Neural progenitor cell (in vitro differentiated cells): Measurements from ENCODE around the gene VSTM5. TPM values are rescaled to one million over a fixed set of nuclear protein-coding genes. Genes with fewer than 3 reads are reported as not detected.

Source experiments
- DNase-seq: peaks from one replicate; pipeline ENCODE4 v3.0.0-alpha.2; 2016; ENCODE audit warnings: low spot score
- H2AFZ ChIP-seq: fragments of 200-600 bp; sonication (generic); replicated peaks from 2 replicates; pipeline ENCODE4 v1.6.1; 2016; ENCODE audit warnings: antibody characterized with exemption
- H3F3A ChIP-seq: fragments of 200-600 bp; sonication (generic); 2 replicates; pipeline ENCODE4 v1.6.1; 2016; ENCODE audit warnings: antibody characterized with exemption, low read depth
- H3K27ac ChIP-seq: fragments of 200-600 bp; sonication (generic); 2 replicates; pipeline ENCODE4 v1.5.1; 2016; ENCODE audit warnings: mild to moderate bottlenecking
- H3K27me3 ChIP-seq: fragments of 200-600 bp; sonication (generic); 2 replicates; pipeline ENCODE4 v1.6.1; 2016; ENCODE audit warnings: mild to moderate bottlenecking, moderate library complexity
- H3K36me3 ChIP-seq: fragments of 200-600 bp; sonication (generic); 2 replicates; pipeline ENCODE4 v1.5.1; 2016
- H3K4me1 ChIP-seq: fragments of 200-600 bp; sonication (generic); 2 replicates; pipeline ENCODE4 v1.6.1; 2016; ENCODE audit warnings: mixed run types
- H3K4me2 ChIP-seq: fragments of 200-600 bp; sonication (generic); 2 replicates; pipeline ENCODE4 v1.6.1; 2016
- H3K4me3 ChIP-seq: fragments of 200-600 bp; sonication (generic); 2 replicates; pipeline ENCODE4 v1.5.1; 2016
- H3K79me2 ChIP-seq: fragments of 200-600 bp; sonication (generic); 2 replicates; pipeline ENCODE4 v1.6.1; 2016; ENCODE audit warnings: low read depth
- H3K9ac ChIP-seq: fragments of 200-600 bp; sonication (generic); 2 replicates; pipeline ENCODE4 v1.6.1; 2016
- H3K9me3 ChIP-seq: fragments of 200-600 bp; sonication (generic); 2 replicates; pipeline ENCODE4 v1.5.1; 2016; ENCODE audit warnings: low read depth
- H4K20me1 ChIP-seq: fragments of 200-600 bp; sonication (generic); 2 replicates; pipeline ENCODE4 v1.6.1; 2016; ENCODE audit warnings: low read depth
- H3K27ac Mint-ChIP-seq: 3 replicates; pipeline ENCODE4 v1.8.0; 2021; ENCODE audit warnings: mixed read lengths
- H3K27me3 Mint-ChIP-seq: 2 replicates; pipeline ENCODE4 v1.8.0; 2022; ENCODE audit warnings: low read depth, mild to moderate bottlenecking, inconsistent platforms, moderate library complexity, mixed read lengths; ENCODE audit not compliant: insufficient read depth
- H3K36me3 Mint-ChIP-seq: 3 replicates; pipeline ENCODE4 v1.8.0; 2021; ENCODE audit warnings: mixed read lengths
- H3K4me1 Mint-ChIP-seq: 3 replicates; pipeline ENCODE4 v1.8.0; 2021; ENCODE audit warnings: mixed read lengths
- H3K4me3 Mint-ChIP-seq: 3 replicates; pipeline ENCODE4 v1.8.0; 2021; ENCODE audit warnings: mild to moderate bottlenecking, moderate library complexity, mixed read lengths
- H3K9me3 Mint-ChIP-seq: 3 replicates; pipeline ENCODE4 v1.8.0; 2020; ENCODE audit warnings: mixed read lengths
- CTCF ChIP-seq: fragments of 200-600 bp; sonication (generic); IDR thresholded peaks from 2 replicates; pipeline ENCODE4 v1.5.1; 2017; ENCODE audit warnings: antibody characterized with exemption, mild to moderate bottlenecking
- EZH2 ChIP-seq: fragments of 200-600 bp; sonication (generic); IDR thresholded peaks from 2 replicates; pipeline ENCODE4 v1.6.1; 2017; ENCODE audit warnings: antibody characterized with exemption, mild to moderate bottlenecking, moderate library complexity
- EZH2phosphoT487 ChIP-seq: fragments of 200-600 bp; sonication (generic); IDR thresholded peaks from 2 replicates; pipeline ENCODE4 v1.6.1; 2017; ENCODE audit warnings: antibody characterized with exemption
- total RNA-seq: library from RNA; depleted of rRNA; stranded (reverse); fragments of >200 nt; gene quantifications from 2 replicates; pipeline ENCODE4 v1.2.3, GENCODE V29; 2015; ENCODE audit warnings: low replicate concordance

Gene VSTM5
- total RNA-seq, 1 donor from 2014 or later = 0.37 TPM

GRCh38 chr11:93858121-93858775 is 7.8 kb upstream of the VSTM5 start:
- Histone ChIP-seq H3K79me2 (no peaks in the 10 kb centered on the region), H2AFZ (no peak overlapping the region), H3K27me3 (no peaks in the 10 kb centered on the region), H3K4me1 (no peaks in the 10 kb centered on the region), H3K9ac (no peak overlapping the region), H3K9me3 (no peaks in the 10 kb centered on the region), H3K4me3 (no peak overlapping the region), H3K4me2 (no peak overlapping the region), H3K27ac (no peak overlapping the region), H3F3A (no peaks in the 10 kb centered on the region), H3K36me3 (no peaks in the 10 kb centered on the region), H4K20me1 (no peaks in the 10 kb centered on the region)
- peaks cover 2% of the 10 kb centered on the region for H3K27me3 Mint-ChIP-seq
- H3K4me3 Mint-ChIP-seq = no peak overlapping the region
- no peak for DNase-seq
- H3K9me3 Mint-ChIP-seq = no peaks in the 10 kb centered on the region
- TF ChIP-seq EZH2phosphoT487 (no peak), CTCF (no peak), EZH2 (no peak)
- H3K4me1 Mint-ChIP-seq = no peaks in the 10 kb centered on the region
- no peak overlapping the region for H3K27ac Mint-ChIP-seq
- no peaks in the 10 kb centered on the region for H3K36me3 Mint-ChIP-seq

GRCh38 chr11:93857413-93858120 is 7.1 kb upstream of the VSTM5 start:
- no peak overlapping the region for H3K27ac Mint-ChIP-seq
- no peak for DNase-seq
- Histone ChIP-seq H2AFZ (no peak overlapping the region), H3K4me1 (no peaks in the 10 kb centered on the region), H3K4me2 (no peak overlapping the region), H4K20me1 (no peaks in the 10 kb centered on the region), H3K27me3 (no peaks in the 10 kb centered on the region), H3K36me3 (no peaks in the 10 kb centered on the region), H3K4me3 (no peak overlapping the region), H3K79me2 (no peaks in the 10 kb centered on the region), H3K27ac (no peak overlapping the region), H3F3A (no peaks in the 10 kb centered on the region), H3K9me3 (no peaks in the 10 kb centered on the region), H3K9ac (no peak overlapping the region)
- no peaks in the 10 kb centered on the region for H3K4me1 Mint-ChIP-seq
- no peaks in the 10 kb centered on the region for H3K9me3 Mint-ChIP-seq
- no peak overlapping the region for H3K4me3 Mint-ChIP-seq
- no peaks in the 10 kb centered on the region for H3K36me3 Mint-ChIP-seq
- peaks cover 2% of the 10 kb centered on the region for H3K27me3 Mint-ChIP-seq
- TF ChIP-seq EZH2phosphoT487 (no peak), CTCF (no peak), EZH2 (no peak)

GRCh38 chr11:93852242-93852641 is 1.8 kb upstream of the VSTM5 start:
- H3K9me3 Mint-ChIP-seq = no peaks in the 10 kb centered on the region
- peaks cover 13% of the 10 kb centered on the region for H3K27me3 ChIP-seq
- TF ChIP-seq EZH2phosphoT487 (no peak), EZH2 (no peak), CTCF (no peak)
- no peak for DNase-seq
- no peaks in the 10 kb centered on the region for H3K79me2 ChIP-seq
- H3K4me1 Mint-ChIP-seq = no peaks in the 10 kb centered on the region
- H3K4me1 ChIP-seq = peaks cover 2% of the 10 kb centered on the region
- H3K27ac ChIP-seq = no peak overlapping the region
- no peaks in the 10 kb centered on the region for H3K36me3 Mint-ChIP-seq
- no peak overlapping the region for H3K9ac ChIP-seq
- H3F3A ChIP-seq = no peaks in the 10 kb centered on the region
- no peaks in the 10 kb centered on the region for H3K27me3 Mint-ChIP-seq
- no peaks in the 10 kb centered on the region for H4K20me1 ChIP-seq
- H3K36me3 ChIP-seq = no peaks in the 10 kb centered on the region
- H3K9me3 ChIP-seq = no peaks in the 10 kb centered on the region
- no peak overlapping the region for H3K4me3 ChIP-seq
- no peak overlapping the region for H3K4me2 ChIP-seq
- H3K27ac Mint-ChIP-seq = no peak overlapping the region
- no peak overlapping the region for H2AFZ ChIP-seq
- no peak overlapping the region for H3K4me3 Mint-ChIP-seq
